ENCODE data around the gene GJA3.

Gene GJA3

GRCh38 chr13:20128459-20128931 lies 32.4 kb downstream of the GJA3 start:
- no peak for DNase-seq (ENCODE audit: low read depth in 2 of 2)

- peak in 1 of 2 experiments; percentile 24 for DNase-seq (ENCODE audit: low read depth in 2 of 2)
These were observed 33.0 kb downstream of the GJA3 start for GRCh38 chr13:20127562-20128458.

GRCh38 chr13:20127262-20127561 lies 33.6 kb downstream of the GJA3 start:
- no peak for DNase-seq (ENCODE audit: low read depth in 2 of 2)

GRCh38 chr13:20126541-20127261 lies 34.2 kb downstream of the GJA3 start:
- DNase-seq (ENCODE audit: low read depth in 2 of 2): no peak

- no peak for DNase-seq (ENCODE audit: low read depth in 2 of 2)
These were observed 35.1 kb downstream of the GJA3 start for GRCh38 chr13:20125783-20126165.

GRCh38 chr13:20125129-20125782 lies 35.6 kb downstream of the GJA3 start:
- DNase-seq (ENCODE audit: low read depth in 2 of 2): no peak

- no peak for DNase-seq (ENCODE audit: low read depth in 2 of 2)
These were observed 36.5 kb downstream of the GJA3 start for GRCh38 chr13:20124303-20124702.

- no peak for DNase-seq (ENCODE audit: low read depth in 2 of 2)
These were observed 39.7 kb downstream of the GJA3 start for GRCh38 chr13:20121159-20121525.

- DNase-seq (ENCODE audit: low read depth in 2 of 2): no peak
These were observed 40.9 kb downstream of the GJA3 start for GRCh38 chr13:20119960-20120359.

- DNase-seq (ENCODE audit: low read depth in 2 of 2): no peak
These were observed 42.3 kb downstream of the GJA3 start for GRCh38 chr13:20118268-20119140.

- no peak for DNase-seq (ENCODE audit: low read depth in 2 of 2)
These were observed 44.6 kb downstream of the GJA3 start for GRCh38 chr13:20116213-20116612.

GRCh38 chr13:20114066-20114610 lies 46.7 kb downstream of the GJA3 start:
- DNase-seq (ENCODE audit: low read depth in 2 of 2): no peak

GRCh38 chr13:20109037-20109436 lies 51.8 kb downstream of the GJA3 start:
- no peak for DNase-seq (ENCODE audit: low read depth in 2 of 2)

- no peak for DNase-seq (ENCODE audit: low read depth in 2 of 2)
These were observed 54.1 kb downstream of the GJA3 start for GRCh38 chr13:20106742-20107141.

GRCh38 chr13:20105161-20105689 lies 55.6 kb downstream of the GJA3 start:
- DNase-seq (ENCODE audit: low read depth in 2 of 2): no peak

GRCh38 chr13:20102525-20103180 lies 58.2 kb downstream of the GJA3 start:
- no peak for DNase-seq (ENCODE audit: low read depth in 2 of 2)

- no peak for DNase-seq (ENCODE audit: low read depth in 2 of 2)
These were observed 59.2 kb downstream of the GJA3 start for GRCh38 chr13:20101467-20102316.

GRCh38 chr13:20099319-20099718 lies 61.5 kb downstream of the GJA3 start:
- DNase-seq (ENCODE audit: low read depth in 2 of 2): no peak

GRCh38 chr13:20093951-20094350 lies 66.9 kb downstream of the GJA3 start:
- no peak for DNase-seq (ENCODE audit: low read depth in 2 of 2)

GRCh38 chr13:20090349-20090748 lies 70.5 kb downstream of the GJA3 start:
- DNase-seq (ENCODE audit: low read depth in 2 of 2): no peak

Data from stimulated activated CD4-positive, alpha-beta T cell treated with anti-CD3 and anti-CD28 coated beads, Interleukin-12 subunit alpha, Interleukin-12 subunit beta, amount 100 ng/mL, for 24 hours (primary cell).